CD4-positive, CD25-positive, alpha-beta regulatory T cell (primary cell): Measurements from ENCODE around the gene CBLC. TPM values are rescaled to one million over a fixed set of nuclear protein-coding genes. Genes with fewer than 3 reads are reported as not detected.

ENCODE experiments used
- ATAC-seq, 2 donors: fragments of 150-1000 bp; cut with Tn5 transposase; one replicate each; pipeline ENCODE4 v1.10.0; 2021; ENCODE audit warnings: low read depth in 2 of 2, moderate number of reproducible peaks in 2 of 2, moderate library complexity in 1 of 2
- DNase-seq, 3 donors: peaks; one replicate each; pipeline versions ENCODE4 v3.0.0 to v3.0.0-alpha.2; 2012 to 2022; ENCODE audit warnings: mixed read lengths in 1 of 3
- H3K27ac ChIP-seq: one replicate; pipeline ENCODE4 v1.7.0; 2013; ENCODE audit warnings: mild to moderate bottlenecking, low read length; ENCODE audit not compliant: insufficient read depth, poor library complexity, severe bottlenecking
- H3K27me3 ChIP-seq: one replicate; pipeline ENCODE4 v1.7.0; 2013; ENCODE audit warnings: low read length; ENCODE audit not compliant: control insufficient read depth, insufficient read depth
- H3K36me3 ChIP-seq: one replicate; pipeline ENCODE4 v1.7.0; 2013; ENCODE audit warnings: mild to moderate bottlenecking, low read length, moderate library complexity; ENCODE audit not compliant: control insufficient read depth, insufficient read depth
- H3K4me1 ChIP-seq: 2 replicates; pipeline ENCODE4 v1.7.0; 2013; ENCODE audit warnings: mild to moderate bottlenecking, low read length; ENCODE audit not compliant: insufficient read depth, control insufficient read depth, poor library complexity, severe bottlenecking
- H3K4me3 ChIP-seq: one replicate; pipeline ENCODE4 v1.7.0; 2013; ENCODE audit warnings: low read depth, mild to moderate bottlenecking, low read length, moderate library complexity
- H3K9me3 ChIP-seq, 2 experiments: 1 replicate in 1 of 2; 2 replicates in 1 of 2; pipeline ENCODE4 v1.7.0; 2013; ENCODE audit warnings: low read length in 2 of 2, mild to moderate bottlenecking in 1 of 2, moderate library complexity in 1 of 2; ENCODE audit not compliant: control insufficient read depth in 2 of 2
- H3K27ac Mint-ChIP-seq, 3 donors: one replicate each; pipeline ENCODE4 v1.8.0; 2020 to 2022; ENCODE audit warnings: mild to moderate bottlenecking in 3 of 3, mixed read lengths in 3 of 3, moderate library complexity in 2 of 3
- H3K27me3 Mint-ChIP-seq: one replicate; pipeline ENCODE4 v1.8.0; 2022; ENCODE audit warnings: mild to moderate bottlenecking, mixed read lengths
- H3K36me3 Mint-ChIP-seq: one replicate; pipeline ENCODE4 v1.8.0; 2020; ENCODE audit warnings: mixed read lengths
- H3K4me1 Mint-ChIP-seq, 4 donors: one replicate each; pipeline ENCODE4 v1.8.0; 2020 to 2022; ENCODE audit warnings: mixed read lengths in 4 of 4, mild to moderate bottlenecking in 1 of 4
- H3K4me3 Mint-ChIP-seq, 4 donors: one replicate each; pipeline ENCODE4 v1.8.0; 2020 to 2022; ENCODE audit warnings: mild to moderate bottlenecking in 4 of 4, mixed read lengths in 4 of 4, moderate library complexity in 3 of 4
- H3K9me3 Mint-ChIP-seq, 7 donors: one replicate each; pipeline ENCODE4 v1.8.0; 2020 to 2022; ENCODE audit warnings: mixed read lengths in 7 of 7, mild to moderate bottlenecking in 3 of 7, moderate library complexity in 2 of 7
- polyA plus RNA-seq, 4 donors: library from polyadenylated mRNA; unstranded; fragments of 300-500 nt; fragmentation: Illumina TruSeq; gene quantifications; one replicate each; pipeline ENCODE4 v1.2.3, GENCODE V29; 2021
- total RNA-seq: library from RNA; stranded (reverse); gene quantifications from one replicate; pipeline ENCODE4 v1.2.3, GENCODE V29; 2022

The CBLC gene
- total and polyA plus RNA-seq, 5 donors from 2014 or later, result not detected

DNA sequence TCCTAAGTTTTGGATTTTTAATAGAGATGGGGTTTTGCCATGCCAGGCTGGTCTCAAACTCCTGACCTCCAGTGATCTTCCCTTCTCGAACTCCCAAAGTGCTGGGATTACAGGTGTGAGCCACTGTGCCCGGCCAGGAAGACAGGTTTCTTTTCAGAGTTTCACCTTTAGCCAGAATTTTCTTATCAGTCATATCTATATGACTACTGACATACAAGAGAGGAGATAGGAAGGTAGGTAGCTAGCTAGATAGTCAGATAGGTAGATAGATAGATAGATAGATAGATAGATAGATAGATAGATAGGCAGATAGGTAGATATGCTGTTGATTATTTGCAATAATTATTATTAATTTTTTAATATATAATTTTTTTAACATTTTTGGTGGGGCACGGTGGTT, 7.6 kb downstream of the CBLC start:
- Mint-ChIP-seq H3K9me3 (no peaks in the 10 kb centered on the region), H3K36me3 (no peaks in the 10 kb centered on the region), H3K27me3 (peaks cover 5% of the 10 kb centered on the region), H3K27ac (no peak overlapping the region), H3K4me3 (no peak overlapping the region), H3K4me1 (peaks cover 0 to 8% (median 0%) of the 10 kb centered on the region in 4 donors)
- Histone ChIP-seq H3K27me3 (no peaks in the 10 kb centered on the region), H3K36me3 (no peaks in the 10 kb centered on the region), H3K4me1 (no peaks in the 10 kb centered on the region), H3K9me3 (no peaks in the 10 kb centered on the region), H3K4me3 (no peak overlapping the region), H3K27ac (no peak overlapping the region)
- no peak for DNase-seq
- ATAC-seq, result no peak

DNA sequence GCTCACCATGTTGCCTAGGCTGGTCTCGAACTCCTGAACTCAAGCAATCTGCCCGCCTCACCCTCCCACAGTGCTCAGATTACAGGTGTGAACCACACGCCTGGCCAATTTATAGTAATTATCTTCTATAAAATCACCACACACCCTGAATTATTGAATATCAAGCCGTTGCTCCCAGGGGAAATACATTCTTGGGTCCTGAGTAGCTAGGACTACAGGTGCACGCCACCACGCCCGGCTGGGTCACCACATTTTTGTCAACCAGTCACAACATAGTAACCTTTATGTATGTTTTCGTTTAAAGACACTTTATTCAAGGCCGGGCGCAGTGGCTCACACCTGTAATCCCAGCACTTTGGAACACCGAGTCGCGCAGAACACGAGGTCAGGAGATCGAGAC, 8.3 kb downstream of the CBLC start:
- no peak overlapping the region for H3K27ac ChIP-seq
- H3K4me3 Mint-ChIP-seq, result no peak overlapping the region
- ATAC-seq, result no peak
- H3K9me3 Mint-ChIP-seq, result no peaks in the 10 kb centered on the region
- H3K27me3 ChIP-seq, result no peaks in the 10 kb centered on the region
- no peak for DNase-seq
- no peak overlapping the region for H3K27ac Mint-ChIP-seq
- peaks cover 5% of the 10 kb centered on the region for H3K27me3 Mint-ChIP-seq
- no peaks in the 10 kb centered on the region for H3K4me1 ChIP-seq
- no peaks in the 10 kb centered on the region for H3K36me3 ChIP-seq
- H3K9me3 ChIP-seq, result no peaks in the 10 kb centered on the region
- H3K4me1 Mint-ChIP-seq, result peaks cover 0 to 8% (median 0%) of the 10 kb centered on the region in 4 donors
- H3K36me3 Mint-ChIP-seq, result no peaks in the 10 kb centered on the region
- no peak overlapping the region for H3K4me3 ChIP-seq

DNA sequence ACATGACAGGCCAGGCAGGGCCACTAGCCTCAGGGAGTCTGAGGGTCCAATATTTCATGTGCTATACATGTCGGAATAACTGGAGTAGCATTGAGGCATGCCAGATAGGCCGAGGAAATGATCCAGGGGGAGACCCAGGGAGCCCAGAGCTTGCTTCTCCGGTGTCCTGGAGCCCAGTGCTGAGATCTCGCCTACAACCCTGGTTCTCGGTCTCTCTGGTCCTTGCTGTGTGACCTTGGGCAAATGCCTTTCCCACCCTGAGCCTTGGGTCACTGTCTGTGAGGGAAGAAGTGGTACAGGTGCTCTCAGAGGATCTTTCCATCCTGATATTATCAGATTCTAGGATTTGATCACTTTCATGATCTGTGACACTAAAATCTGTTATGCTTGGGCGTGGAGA, 11.3 kb downstream of the CBLC start:
- ATAC-seq (no peak), DNase-seq (no peak)
- Histone ChIP-seq H3K27ac (no peak overlapping the region), H3K4me1 (no peaks in the 10 kb centered on the region), H3K36me3 (no peaks in the 10 kb centered on the region), H3K27me3 (no peaks in the 10 kb centered on the region), H3K9me3 (no peaks in the 10 kb centered on the region), H3K4me3 (no peak overlapping the region)
- Mint-ChIP-seq H3K9me3 (no peaks in the 10 kb centered on the region), H3K4me1 (peaks cover 0 to 7% (median 0%) of the 10 kb centered on the region in 4 donors), H3K27ac (no peak overlapping the region), H3K27me3 (peaks cover 4% of the 10 kb centered on the region), H3K4me3 (no peak overlapping the region), H3K36me3 (no peaks in the 10 kb centered on the region)

DNA sequence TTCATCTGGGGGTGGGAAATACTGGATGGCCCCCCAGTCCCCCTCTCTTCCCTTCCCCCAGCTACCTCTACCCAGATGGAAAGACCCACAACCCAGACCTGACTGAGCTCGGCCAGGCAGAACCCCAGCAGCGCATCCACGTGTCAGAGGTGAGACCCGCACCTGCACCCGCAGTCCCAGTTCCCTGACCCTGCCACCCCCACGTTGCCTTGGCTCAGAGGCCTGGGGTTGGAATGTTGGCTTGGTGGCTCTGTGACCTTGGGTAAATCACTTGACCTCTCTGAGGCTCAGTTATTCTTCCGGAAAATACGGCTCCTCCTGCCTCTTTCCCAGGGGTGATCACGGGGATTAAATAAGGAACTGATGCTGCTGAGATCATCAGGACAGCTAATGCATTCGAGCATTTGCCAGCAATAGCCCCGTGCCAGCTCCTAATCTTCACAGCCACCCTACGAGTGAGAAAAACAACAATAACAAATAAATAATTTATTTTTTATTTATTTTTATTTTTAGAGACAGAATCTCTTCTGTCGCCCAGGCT, 12.3 kb downstream of the CBLC start:
- H3K36me3 Mint-ChIP-seq, result no peaks in the 10 kb centered on the region
- no peaks in the 10 kb centered on the region for H3K4me1 Mint-ChIP-seq
- no peaks in the 10 kb centered on the region for H3K27me3 ChIP-seq
- peaks cover 4% of the 10 kb centered on the region for H3K27me3 Mint-ChIP-seq
- H3K27ac Mint-ChIP-seq, result no peak overlapping the region
- no peak overlapping the region for H3K27ac ChIP-seq
- no peaks in the 10 kb centered on the region for H3K36me3 ChIP-seq
- H3K4me3 Mint-ChIP-seq, result no peak overlapping the region
- DNase-seq, result no peak
- H3K9me3 ChIP-seq, result no peaks in the 10 kb centered on the region
- no peaks in the 10 kb centered on the region for H3K9me3 Mint-ChIP-seq
- no peak for ATAC-seq
- H3K4me3 ChIP-seq, result no peak overlapping the region
- no peaks in the 10 kb centered on the region for H3K4me1 ChIP-seq

DNA sequence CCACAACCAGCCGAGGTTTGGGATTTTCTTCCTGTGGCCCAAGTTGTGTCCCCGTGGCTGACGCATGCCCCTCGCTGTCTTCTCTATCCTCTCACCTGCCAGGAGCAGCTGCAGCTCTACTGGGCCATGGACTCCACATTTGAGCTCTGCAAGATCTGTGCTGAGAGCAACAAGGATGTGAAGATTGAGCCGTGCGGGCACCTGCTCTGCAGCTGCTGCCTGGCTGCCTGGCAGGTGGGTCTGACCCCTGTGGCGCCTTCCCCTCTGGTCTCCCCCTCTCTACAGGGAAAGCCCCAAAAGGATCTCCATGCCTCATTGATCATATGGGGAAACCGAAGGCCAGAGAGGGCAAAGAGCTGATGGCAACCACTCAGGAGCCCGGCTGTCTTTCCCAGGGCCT, 14.6 kb downstream of the CBLC start:
- Mint-ChIP-seq H3K36me3 (no peaks in the 10 kb centered on the region), H3K4me3 (no peak overlapping the region), H3K27me3 (peaks cover 4% of the 10 kb centered on the region), H3K9me3 (no peaks in the 10 kb centered on the region), H3K27ac (no peak overlapping the region), H3K4me1 (peaks cover 0 to 2% (median 0%) of the 10 kb centered on the region in 4 donors)
- no peaks in the 10 kb centered on the region for H3K9me3 ChIP-seq
- H3K27ac ChIP-seq, result no peak overlapping the region
- ATAC-seq, result no peak
- H3K4me3 ChIP-seq, result no peak overlapping the region
- DNase-seq, result no peak
- H3K27me3 ChIP-seq, result no peaks in the 10 kb centered on the region
- no peaks in the 10 kb centered on the region for H3K4me1 ChIP-seq
- H3K36me3 ChIP-seq, result no peaks in the 10 kb centered on the region

DNA sequence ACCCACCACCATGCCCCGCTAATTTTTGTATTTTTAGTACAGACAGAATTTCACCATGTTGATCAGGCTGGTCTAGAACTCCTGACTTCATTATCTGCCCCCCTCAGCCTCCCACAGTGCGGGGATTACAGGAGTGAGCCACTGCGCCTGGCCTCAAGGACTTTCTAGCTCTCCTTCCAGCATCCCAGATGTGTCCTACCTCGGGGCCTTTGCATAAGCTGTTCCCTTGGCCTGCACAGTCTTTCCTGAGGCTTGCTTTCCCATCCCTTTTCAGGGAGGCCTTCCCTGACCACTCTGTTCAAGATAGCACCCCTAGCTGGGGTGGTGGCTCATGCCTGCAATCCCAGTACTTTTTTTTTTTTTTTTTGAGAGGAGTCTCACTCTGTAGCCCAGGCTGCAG, 16.9 kb downstream of the CBLC start:
- no peak overlapping the region for H3K27ac Mint-ChIP-seq
- Histone ChIP-seq H3K27me3 (no peaks in the 10 kb centered on the region), H3K9me3 (no peaks in the 10 kb centered on the region), H3K27ac (no peak overlapping the region), H3K36me3 (no peaks in the 10 kb centered on the region), H3K4me1 (no peaks in the 10 kb centered on the region), H3K4me3 (no peak overlapping the region)
- no peak overlapping the region for H3K4me3 Mint-ChIP-seq
- H3K4me1 Mint-ChIP-seq, result peaks cover 0 to 3% (median 0%) of the 10 kb centered on the region in 4 donors
- DNase-seq, result no peak
- H3K9me3 Mint-ChIP-seq, result no peaks in the 10 kb centered on the region
- ATAC-seq, result no peak
- no peaks in the 10 kb centered on the region for H3K36me3 Mint-ChIP-seq
- H3K27me3 Mint-ChIP-seq, result peaks cover 8% of the 10 kb centered on the region

DNA sequence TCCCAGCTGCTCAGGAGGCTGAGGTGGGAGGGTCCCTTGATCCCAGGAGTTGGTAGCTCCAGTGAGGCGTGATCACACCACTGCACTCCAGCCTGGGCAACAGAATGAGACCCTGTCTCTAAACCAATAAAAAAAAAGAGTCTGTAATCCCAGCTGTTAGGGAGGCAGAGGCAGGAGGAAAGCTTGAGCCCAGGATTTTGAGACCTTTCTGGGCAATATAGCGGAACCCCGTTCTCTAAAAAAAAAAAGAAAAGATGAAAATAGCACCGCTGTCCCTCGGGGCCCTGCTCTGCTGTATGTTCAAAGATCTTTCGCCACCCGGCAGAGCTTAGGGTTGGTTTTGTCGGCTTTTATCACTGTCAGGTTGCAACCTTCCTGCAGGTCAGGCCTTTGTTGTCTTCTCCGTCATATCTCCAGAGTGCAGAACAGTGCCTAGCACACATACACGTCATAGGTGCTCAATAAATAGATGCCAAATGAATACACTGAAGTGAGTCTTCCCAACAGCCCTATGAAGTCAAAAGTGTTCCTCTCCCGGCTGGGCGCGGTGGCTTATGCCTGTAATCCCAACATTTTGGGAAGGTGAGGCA, 17.8 kb downstream of the CBLC start:
- Mint-ChIP-seq H3K9me3 (no peaks in the 10 kb centered on the region), H3K27ac (no peak overlapping the region), H3K4me3 (no peak overlapping the region), H3K27me3 (peaks cover 8% of the 10 kb centered on the region), H3K4me1 (peaks cover 0 to 5% (median 0%) of the 10 kb centered on the region in 4 donors), H3K36me3 (no peaks in the 10 kb centered on the region)
- H3K27ac ChIP-seq, result no peak overlapping the region
- DNase-seq, result no peak
- no peaks in the 10 kb centered on the region for H3K27me3 ChIP-seq
- no peaks in the 10 kb centered on the region for H3K36me3 ChIP-seq
- H3K9me3 ChIP-seq, result no peaks in the 10 kb centered on the region
- H3K4me1 ChIP-seq, result no peaks in the 10 kb centered on the region
- ATAC-seq, result no peak
- H3K4me3 ChIP-seq, result no peak overlapping the region

DNA sequence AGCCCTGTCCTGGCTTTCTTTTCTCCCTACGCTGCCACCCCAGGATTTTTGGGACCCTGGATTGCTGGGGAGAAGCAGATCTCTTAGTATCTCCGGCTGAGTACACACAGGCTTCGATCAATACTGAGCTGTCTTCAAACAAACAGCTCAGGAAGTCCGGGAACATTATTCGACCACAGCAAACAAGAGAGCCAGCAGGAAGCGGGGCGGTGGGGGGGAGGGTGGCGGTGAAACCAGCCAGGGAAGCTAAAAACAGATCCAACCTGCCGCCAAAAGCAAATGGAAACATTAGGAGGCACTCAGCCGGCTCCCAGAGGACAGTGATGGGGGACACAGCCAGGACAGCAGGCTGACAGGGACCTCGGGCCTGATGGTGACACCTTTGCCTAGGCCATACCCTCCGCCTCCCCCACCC, 19.0 kb downstream of the CBLC start:
- H3K36me3 Mint-ChIP-seq, result no peaks in the 10 kb centered on the region
- no peak overlapping the region for H3K27ac Mint-ChIP-seq
- DNase-seq, result no peak
- Histone ChIP-seq H3K4me3 (no peak overlapping the region), H3K27ac (no peak overlapping the region), H3K27me3 (no peaks in the 10 kb centered on the region), H3K36me3 (no peaks in the 10 kb centered on the region), H3K9me3 (no peaks in the 10 kb centered on the region), H3K4me1 (no peaks in the 10 kb centered on the region)
- no peak for ATAC-seq
- H3K4me3 Mint-ChIP-seq, result no peak overlapping the region
- H3K9me3 Mint-ChIP-seq, result no peaks in the 10 kb centered on the region
- peaks cover 8% of the 10 kb centered on the region for H3K27me3 Mint-ChIP-seq
- H3K4me1 Mint-ChIP-seq, result peaks cover 0 to 5% (median 0%) of the 10 kb centered on the region in 4 donors
